Retinal pigment epithelial cell (primary cell): ENCODE measurements around the gene EMD.

Source experiments
- DNase-seq: peaks from one replicate; pipeline ENCODE4 v3.0.0-alpha.2; 2010; ENCODE audit warnings: low read depth
- H3K4me3 ChIP-seq: 2 replicates; pipeline ENCODE4 v1.5.1; 2011; ENCODE audit warnings: mild to moderate bottlenecking, low read length, control low read depth, moderate library complexity
- CTCF ChIP-seq: conservative IDR thresholded peaks from 2 replicates; pipeline ENCODE4 v1.5.1; 2011; ENCODE audit warnings: low read depth, low read length, control low read depth, inconsistent platforms

Gene EMD

GRCh38 chrX:154401918-154402621 lies 23.0 kb downstream of the EMD start:
- H3K4me3 ChIP-seq, result no peak overlapping the region
- no peak for TF ChIP-seq CTCF
- no peak for DNase-seq

- no peak for TF ChIP-seq CTCF
- no peak overlapping the region for H3K4me3 ChIP-seq
- DNase-seq, result no peak
Measured at GRCh38 chrX:154402622-154403127, 23.6 kb downstream of the EMD start.

- no peak for DNase-seq
- no peak for TF ChIP-seq CTCF
- no peak overlapping the region for H3K4me3 ChIP-seq
Measured at GRCh38 chrX:154403192-154403591, 24.1 kb downstream of the EMD start.

GRCh38 chrX:154403858-154404257 lies 24.8 kb downstream of the EMD start:
- DNase-seq, result no peak
- H3K4me3 ChIP-seq, result no peak overlapping the region
- no peak for TF ChIP-seq CTCF

- no peak for TF ChIP-seq CTCF
Measured at GRCh38 chrX:154404625-154405192, 25.6 kb downstream of the EMD start.

GRCh38 chrX:154408659-154409221 lies 29.6 kb downstream of the EMD start:
- TF ChIP-seq CTCF, result no peak
- peak overlapping the region; percentile 30 for H3K4me3 ChIP-seq
- DNase-seq, result no peak

More at GRCh38 chrX:154404625-154405192, 25.6 kb downstream of the EMD start:
- no peak overlapping the region for H3K4me3 ChIP-seq
- DNase-seq, result no peak
